Right renal cortex interstitium (tissue), 3 donors: ENCODE results near the gene BABAM1. TPM values are rescaled to one million over a fixed set of nuclear protein-coding genes. Genes with fewer than 3 reads are reported as not detected.
"Not testable (repeated sequence)": the region's sequence is repeated elsewhere in the genome, so short reads cannot be mapped to it uniquely, and the experiment has no call there.

Source experiments
- DNase-seq, 3 donors: peaks; one replicate each; pipeline ENCODE4 v3.0.0-alpha.2; 2013; ENCODE audit warnings: low read depth in 3 of 3, low spot score in 2 of 3
- polyA plus RNA-seq, 3 donors: library from polyadenylated mRNA; unstranded; fragments of 120-200 nt; gene quantifications; one replicate each; pipeline ENCODE4 v1.2.1, GENCODE V29; 2013; ENCODE audit not compliant: insufficient read length in 3 of 3

Gene BABAM1
- polyA plus RNA-seq, 3 donors: 94.8 to 113 (median 97.1) TPM

DNA sequence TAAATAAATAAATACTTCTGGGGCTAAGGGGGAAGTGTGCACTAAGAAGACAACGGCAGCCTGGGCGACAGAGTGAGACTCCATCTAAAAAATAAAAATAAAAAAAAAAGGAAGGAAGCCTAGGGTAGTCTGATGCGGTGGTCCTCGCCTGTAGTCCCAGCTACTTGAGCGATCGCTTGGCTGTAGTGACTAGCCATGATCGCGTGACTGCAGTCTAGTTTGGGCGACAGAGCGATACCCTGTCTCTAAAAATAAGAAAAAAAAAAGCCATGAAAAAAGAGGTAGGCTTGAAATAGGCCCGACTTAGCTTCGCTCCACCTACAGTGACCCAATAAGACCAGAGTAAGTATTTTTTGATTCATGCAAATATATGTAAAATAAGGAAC, 661 bp upstream of the BABAM1 start:
- DNase-seq: no peak

DNA sequence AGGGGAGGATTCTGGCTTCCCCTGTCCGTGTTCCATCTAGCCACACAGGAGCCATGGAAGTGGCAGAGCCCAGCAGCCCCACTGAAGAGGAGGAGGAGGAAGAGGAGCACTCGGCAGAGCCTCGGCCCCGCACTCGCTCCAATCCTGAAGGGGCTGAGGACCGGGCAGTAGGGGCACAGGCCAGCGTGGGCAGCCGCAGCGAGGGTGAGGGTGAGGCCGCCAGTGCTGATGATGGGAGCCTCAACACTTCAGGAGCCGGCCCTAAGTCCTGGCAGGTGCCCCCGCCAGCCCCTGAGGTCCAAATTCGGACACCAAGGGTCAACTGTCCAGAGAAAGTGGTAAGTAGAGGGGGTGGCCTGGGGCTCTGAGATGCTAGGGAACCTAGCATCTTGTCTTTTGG, 1.5 kb downstream of the BABAM1 start:
- no peak for DNase-seq

DNA sequence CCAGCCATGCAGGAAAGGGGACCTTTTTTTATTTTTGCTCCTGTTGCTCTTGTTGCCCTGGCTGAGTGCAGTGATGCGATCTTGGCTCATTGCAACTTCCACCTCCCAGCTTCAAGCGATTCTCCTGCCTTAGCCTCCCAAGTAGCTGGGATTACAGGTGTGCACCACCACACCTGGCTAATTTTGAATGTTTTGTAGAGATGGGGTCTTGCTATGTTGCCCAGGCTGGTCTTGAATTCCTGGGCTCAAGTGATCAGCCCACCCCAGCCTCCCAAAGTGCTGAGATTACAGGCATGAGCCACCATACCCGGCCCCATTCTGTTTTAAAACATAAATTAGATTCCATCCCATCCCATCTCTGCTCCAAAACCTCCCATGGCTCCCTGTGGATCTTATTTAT, 7.6 kb downstream of the BABAM1 start:
- not testable (repeated sequence) for DNase-seq

DNA sequence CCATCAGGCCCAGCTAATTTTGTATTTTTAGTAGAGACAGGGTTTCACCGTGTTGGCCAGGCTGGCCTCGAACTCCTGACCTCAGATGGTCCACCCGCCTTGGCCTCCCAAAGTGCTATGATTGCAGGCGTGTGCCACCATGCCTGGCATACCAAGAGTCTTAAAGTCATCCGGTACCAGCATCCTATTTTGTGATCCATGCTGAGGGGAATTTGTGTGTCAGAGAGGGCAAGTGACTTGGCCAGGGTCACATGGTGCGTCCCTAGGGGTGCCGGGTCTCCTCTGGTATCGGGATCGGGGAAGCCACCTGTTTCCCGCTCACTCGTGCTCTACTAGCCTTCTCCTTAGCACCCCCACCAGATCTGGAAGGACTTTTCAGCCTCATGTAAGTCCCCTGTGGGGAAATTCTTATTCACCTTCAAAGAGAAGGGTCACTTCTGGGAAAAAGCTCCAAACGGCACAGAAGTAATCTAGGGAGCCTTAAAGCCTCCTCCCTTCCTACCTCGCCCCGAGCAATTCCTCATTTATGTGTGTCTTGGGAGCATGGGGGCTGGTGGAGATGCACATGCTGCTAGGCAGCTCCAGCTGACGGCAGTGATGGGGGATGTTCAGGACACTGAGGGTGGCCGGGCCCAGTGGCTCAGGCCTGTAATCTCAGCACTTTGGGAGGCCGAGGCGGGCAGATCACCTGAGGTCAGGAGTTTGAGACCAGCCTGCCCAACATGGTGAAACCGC, 8.4 kb downstream of the BABAM1 start:
- DNase-seq: no peak

DNA sequence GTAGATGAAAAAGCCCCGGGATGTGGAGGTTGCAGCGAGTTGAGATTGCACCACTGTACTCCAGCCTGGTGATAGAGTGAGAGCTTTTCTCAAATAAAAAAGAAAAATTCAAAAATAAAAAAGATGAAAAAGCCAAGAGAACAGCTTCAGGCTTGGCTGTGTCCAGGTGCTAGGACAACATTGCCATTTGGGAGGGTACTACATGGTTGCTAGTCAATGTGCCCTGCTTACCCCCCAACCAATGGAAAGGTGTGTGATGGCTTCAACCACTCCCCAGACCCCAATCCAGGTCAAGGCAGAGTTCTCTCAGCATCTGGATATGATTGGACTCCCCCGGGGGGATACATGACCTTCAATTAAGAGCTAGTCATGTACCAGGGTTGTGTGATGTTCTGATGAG, 12.2 kb downstream of the BABAM1 start:
- no peak for DNase-seq

DNA sequence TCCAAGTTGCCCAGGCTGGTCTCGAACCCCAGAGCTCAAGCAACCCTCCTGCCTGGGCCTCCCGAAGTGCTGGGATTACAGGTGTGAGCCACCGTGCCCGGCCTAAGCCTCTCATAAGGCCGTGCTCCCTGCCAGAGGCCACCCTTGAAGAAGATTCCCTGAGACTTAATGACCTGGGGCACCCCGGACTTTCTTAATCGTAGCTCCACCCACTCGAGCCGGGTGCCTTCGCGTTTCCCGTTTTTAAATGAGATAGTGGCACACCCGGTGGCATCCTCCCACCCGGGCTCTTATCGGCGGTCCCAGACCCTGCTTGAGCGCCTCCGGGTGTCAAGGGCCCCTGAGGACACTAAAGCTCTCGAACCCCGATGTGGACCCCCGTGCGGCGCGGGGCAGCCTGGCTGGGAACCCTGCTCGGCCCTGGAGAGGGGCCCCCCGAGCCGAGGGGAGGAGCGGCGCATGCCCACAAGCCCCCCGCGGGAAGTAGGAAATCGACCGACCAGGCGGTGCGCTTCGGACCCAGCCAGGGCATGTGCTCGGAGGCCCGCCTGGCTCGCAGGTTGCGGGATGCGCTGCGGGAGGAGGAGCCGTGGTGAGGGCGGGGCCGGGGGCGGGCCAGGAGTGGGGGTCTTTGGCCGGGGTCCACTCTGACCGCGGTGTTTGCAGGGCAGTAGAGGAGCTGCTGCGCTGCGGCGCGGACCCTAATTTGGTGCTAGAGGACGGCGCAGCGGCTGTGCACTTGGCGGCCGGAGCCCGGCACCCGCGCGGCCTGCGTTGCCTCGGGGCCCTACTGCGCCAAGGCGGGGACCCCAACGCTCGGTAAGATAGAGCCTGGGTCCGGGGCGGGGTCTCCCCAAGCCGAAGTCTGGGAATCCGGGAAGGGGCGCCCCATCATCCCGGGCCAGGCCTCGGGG, 14.4 kb downstream of the BABAM1 start, which contains the start of gene ANKLE1:
TSS of gene ANKLE1 (plus strand) at position 511 of the 914 bp plus-strand sequence. CDS start at position 531, 20 bp downstream.
- DNase-seq: no peak

DNA sequence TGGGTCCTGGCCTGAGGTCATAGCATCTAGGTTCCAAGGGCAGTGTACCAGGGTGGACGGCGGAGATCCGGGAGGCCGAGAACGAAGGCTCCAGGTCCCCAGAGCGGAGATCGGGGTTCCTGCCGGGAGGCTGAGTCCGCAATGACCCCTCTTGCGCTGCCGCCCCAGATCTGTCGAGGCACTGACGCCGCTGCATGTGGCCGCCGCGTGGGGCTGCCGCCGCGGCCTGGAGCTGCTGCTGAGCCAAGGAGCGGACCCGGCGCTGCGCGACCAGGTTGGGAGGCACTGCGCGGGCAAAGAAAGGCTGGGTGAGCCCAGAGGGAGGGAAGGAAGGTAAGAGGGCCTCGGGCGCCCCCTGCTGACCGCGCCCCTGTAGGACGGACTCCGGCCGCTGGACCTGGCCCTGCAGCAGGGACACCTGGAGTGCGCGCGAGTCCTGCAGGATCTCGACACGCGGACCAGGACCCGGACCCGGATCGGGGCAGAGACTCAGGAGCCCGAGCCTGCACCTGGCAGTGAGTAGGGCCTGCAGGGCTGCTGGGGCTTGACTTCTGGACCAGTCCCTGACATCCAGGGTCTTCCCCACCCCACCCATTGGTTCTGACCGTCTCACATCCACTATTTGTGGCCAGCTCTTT, 15.4 kb downstream of the BABAM1 start:
- peak in 1 of 3 donors; percentile 58 for DNase-seq

DNA sequence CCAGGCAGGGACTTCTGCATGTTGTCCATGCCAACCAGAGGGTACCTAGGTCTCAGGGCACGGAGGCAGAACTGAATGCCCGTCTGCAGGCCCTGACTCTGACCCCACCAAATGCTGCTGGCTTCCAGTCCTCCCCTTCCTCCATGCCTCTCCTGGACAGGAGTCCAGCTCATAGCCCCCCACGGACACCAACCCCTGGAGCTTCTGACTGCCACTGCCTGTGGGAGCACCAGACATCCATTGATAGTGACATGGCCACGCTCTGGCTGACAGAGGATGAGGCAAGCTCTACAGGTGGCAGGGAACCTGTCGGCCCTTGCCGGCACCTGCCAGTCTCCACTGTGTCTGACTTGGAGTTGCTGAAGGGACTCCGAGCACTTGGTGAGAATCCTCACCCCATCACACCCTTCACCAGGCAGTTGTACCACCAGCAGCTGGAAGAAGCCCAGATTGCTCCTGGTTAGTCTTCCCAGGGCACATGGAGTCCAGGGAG, 16.3 kb downstream of the BABAM1 start:
- DNase-seq: no peak

DNA sequence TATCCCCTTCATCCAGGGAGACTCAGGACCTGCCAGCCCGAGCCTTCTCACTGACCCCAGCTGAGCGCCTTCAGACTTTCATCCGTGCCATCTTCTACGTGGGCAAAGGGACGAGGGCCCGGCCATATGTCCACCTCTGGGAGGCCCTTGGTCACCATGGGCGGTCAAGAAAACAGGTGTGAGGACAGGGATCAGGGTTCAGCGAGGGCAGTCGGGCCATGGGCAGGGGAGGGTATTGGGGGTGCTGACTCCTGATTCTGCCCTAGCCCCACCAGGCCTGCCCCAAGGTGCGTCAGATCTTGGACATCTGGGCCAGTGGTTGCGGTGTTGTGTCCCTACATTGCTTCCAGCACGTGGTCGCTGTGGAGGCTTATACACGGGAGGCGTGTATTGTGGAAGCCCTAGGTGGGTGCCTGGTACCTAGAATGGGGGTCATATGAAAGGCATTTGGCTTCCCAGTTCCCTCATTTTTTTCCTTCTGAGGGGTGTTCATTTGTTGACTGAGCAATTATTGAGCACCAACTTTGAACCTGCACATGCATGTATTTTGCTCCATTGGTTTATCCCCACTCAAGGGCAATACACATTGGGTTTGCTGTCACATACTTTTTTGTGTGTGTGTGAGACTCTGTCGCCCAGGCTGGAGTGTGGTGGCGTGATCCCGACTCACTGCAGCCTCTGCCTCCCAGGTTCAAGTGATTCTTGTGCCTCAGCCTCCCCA, 18.3 kb downstream of the BABAM1 start:
- DNase-seq: no peak

DNA sequence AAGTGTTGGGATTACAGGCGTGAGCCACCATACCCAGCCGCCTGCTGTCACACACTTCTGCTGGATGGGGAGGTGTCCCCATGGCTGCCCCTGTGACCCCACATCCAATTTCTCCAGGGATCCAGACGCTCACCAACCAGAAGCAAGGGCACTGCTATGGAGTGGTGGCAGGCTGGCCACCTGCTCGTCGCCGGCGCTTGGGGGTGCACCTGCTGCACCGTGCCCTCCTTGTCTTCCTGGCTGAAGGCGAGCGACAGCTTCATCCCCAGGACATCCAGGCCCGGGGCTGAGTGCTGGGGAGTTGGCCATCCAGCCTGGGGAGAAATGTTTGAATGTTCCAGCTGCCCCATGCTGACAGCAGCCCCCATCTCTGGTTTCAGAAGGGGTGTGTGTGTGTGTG, 19.0 kb downstream of the BABAM1 start:
- DNase-seq: no peak

DNA sequence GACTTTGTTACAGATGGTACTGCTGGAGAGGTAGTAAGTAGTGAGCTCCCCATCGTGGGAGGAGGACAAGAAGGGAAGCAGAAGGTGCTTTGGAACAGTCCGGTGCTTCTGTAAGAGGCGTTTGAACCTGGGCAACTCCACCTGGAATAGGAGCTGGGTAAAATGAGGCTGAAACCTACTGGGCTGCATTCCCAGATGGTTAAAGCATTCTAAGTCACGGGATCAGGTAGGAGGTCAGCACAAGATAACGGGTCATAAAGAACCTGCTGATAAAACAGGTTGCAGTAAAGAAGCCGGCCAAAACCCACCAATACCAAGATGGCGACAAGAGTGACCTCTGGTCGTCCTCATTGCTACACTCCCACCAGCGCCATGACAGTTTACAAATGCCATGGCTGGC, 19.5 kb downstream of the BABAM1 start:
- no peak for DNase-seq

DNA sequence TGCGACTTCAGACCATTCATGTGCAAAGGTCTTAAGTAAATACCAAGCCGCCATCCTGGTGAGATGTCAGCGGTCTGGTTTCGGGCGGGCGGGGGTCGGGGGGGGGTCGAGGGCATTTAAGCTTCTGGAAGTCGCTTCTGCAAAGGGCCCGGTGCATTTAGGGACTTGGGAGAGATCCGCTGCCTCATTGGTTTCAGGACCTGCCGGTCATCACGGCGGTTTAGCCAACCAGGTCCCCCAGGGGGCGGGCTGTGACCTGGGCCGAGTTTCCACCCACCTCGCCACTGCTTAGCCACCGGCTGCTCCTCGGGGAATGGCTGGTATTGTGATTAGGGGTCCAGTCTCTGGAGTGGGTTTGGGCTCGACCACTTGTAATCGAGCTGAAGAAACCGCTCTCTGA, 22.2 kb downstream of the BABAM1 start:
- no peak for DNase-seq

DNA sequence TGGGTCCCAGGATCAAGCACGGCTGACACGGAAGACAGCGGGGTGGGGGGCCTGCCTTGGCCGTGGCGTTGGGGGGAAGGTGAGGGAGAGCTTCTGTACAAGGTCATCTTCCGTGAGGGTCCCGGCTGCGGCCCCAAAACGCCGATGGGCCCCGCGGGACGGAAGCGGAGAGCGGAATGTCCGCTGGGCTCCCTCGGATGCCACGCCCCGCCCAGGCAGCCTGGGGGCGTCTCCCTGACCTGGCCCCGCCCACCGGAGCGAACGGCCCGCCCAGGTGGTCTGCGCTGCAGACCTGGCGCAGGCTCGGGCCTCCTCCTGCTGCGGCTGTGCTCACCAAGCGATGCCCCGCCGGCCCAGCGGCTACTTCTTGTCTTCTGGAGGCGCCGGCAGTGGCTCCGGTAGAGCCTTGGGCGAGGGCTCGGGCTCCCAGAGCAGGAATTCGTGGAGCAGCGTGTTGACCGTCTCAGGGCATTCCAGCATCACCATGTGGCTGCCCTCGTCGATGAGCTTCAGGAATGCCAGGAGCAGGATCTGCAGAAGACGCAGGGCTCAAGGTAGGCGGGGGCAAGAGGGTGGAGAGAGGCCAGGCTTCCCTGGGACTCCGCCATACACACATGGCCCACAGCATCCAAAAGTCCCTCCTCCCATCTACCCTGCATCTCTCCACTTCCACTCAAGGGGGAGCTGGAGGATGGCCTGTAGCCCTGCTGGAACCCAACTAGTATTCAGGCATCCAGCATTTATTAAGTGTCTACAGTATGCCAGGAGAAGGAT, 25.2 kb downstream of the BABAM1 start:
- peak in 1 of 3 donors; percentile 61 for DNase-seq

DNA sequence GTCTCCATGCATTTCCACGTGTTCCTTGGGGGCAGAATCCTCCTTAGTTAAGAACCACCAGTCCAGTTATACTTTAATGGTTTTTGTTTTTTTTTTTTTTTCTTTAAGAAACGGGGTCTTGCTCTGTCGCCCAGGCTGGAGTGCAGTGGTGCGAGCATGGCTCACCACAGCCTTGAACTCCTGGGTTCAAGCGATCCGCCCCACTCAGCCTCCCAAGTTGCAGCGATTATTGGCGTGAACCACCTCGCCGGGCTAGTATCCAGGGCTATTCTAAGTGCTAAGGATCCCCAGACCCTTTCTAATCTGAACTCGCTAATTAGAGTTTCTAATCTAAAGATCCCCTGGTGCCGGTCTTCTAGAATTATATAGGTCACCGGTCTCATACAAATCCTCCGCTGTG, 26.4 kb downstream of the BABAM1 start:
- no peak for DNase-seq

DNA sequence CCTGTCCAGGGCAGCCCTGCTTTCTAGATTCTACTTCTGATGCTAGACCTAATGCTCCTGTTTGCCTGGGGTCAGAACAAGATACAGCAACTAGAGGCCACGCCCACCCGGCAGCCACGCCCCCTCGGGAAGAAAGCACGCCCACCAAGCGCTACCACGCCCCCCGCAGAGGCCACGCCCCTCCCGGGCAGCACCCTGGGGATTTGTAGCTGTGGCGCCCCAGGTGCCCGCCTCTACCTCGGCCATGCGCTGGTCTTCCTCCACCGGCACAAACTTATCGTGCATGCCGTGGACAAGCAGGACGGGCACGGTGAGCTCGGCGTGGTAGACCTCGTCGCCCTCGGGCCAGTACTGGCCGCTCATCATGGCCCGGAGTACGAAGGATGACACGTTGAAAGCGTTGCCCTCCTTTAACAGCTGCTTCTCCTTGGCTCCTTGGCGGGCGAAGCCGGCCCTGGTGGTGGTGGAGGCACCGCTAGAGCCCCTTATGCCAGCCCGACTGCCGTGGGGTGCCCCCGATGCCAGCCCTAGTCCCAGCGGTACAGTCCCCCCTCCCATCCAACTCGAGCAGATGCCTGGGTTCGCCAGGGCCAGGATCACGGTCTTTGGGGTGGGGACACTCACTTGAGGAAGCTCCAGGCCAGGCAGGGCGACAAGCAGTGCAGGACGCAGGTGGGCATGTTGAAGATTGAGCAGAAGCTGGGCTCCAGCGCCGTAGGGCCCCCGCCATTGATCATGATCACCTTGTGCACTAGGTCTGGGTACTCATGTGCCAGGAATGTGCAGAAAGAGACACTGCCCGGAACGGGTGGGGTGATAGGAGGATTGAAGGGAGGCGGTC, 27.0 kb downstream of the BABAM1 start:
- DNase-seq: no peak

DNA sequence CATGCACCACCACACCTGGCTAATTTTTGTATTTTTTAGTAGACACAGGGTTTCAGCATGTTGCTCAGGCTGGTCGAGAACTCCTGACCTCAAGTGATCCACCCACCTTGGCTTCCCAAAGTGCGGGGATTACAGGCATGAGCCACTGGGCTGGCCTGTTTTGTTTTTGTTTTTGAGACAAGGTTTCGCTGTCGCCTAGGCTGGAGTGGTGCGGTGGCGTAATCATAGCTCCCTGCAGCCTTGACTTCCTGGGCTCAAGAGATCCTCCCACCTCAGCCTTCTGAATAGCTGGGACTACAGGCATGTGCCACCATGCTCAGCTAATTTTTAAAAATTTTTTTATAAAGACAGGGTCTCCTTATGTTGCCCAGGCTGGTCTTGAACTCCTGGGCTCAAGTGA, 28.3 kb downstream of the BABAM1 start:
- not testable (repeated sequence) for DNase-seq

DNA sequence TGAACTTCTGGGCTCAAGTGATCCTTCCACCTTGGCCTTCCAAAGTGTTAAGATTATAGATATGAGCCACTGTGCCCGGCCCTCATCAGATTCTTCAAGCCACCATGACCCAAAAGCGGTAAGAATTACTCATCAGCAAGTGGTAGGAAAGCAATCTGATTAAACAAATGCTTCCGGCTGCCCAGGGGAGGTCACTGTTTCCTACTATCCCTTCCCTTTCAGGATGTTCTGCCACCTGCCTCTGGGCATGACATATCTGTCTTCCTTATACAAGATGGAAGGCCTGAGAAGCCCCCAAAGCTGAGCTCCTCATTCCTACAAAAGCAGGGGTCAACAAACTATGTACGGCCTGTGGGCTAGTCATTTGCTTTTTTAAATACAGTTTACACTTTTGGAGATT, 29.0 kb downstream of the BABAM1 start:
- DNase-seq: no peak

DNA sequence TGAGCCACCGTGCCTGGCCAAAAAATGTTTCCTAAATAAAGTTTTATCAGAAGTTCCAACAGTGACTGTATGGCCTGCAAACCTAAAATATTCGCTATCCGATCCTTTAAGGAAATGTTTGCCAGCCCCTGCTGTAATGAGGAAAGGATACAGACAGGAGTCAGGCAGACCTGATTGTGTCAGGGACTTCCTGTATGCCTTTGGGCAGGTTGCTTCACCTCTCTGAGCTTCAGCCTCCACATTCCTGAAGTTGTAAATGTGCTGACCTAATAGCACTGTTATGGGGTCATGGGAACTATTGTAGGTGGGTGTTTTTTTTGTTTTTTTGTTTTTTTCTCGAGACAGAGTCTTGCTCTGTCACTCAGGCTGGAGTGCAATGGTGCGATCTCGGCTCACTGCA, 29.7 kb downstream of the BABAM1 start:
- no peak for DNase-seq
